GM12873 (cell line): ENCODE data around the gene TMEM165.

Source experiments
- TF ChIP-seq, protein P1 (sequence below): IDR thresholded peaks from 2 replicates; pipeline ENCODE4 v1.5.1; 2012; ENCODE audit warnings: low read depth, mild to moderate bottlenecking, moderate library complexity, low read length, control low read depth; ENCODE audit not compliant: insufficient read depth; ENCODE audit errors: missing control alignments

Gene TMEM165

DNA sequence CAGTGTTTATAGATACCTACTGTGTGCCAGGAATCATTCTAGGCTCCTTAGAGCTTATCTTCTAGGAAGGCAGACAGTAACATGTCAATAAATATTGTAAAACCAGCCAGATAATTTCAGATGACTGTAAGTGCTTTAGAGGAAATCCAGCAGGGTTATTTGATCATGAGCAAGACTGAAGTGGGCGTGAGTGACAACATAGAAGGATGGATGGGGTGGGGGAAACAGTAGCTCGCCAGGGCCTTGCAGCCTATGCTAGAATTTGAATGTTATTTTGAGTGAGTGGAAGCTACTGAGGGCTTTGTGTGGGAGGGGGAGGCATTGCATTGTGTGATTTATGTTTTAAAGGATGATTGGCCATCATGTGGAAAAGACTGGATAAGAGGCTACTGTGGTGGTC, 43.0 kb upstream of the TMEM165 start:
- TF ChIP-seq, protein P1, sequence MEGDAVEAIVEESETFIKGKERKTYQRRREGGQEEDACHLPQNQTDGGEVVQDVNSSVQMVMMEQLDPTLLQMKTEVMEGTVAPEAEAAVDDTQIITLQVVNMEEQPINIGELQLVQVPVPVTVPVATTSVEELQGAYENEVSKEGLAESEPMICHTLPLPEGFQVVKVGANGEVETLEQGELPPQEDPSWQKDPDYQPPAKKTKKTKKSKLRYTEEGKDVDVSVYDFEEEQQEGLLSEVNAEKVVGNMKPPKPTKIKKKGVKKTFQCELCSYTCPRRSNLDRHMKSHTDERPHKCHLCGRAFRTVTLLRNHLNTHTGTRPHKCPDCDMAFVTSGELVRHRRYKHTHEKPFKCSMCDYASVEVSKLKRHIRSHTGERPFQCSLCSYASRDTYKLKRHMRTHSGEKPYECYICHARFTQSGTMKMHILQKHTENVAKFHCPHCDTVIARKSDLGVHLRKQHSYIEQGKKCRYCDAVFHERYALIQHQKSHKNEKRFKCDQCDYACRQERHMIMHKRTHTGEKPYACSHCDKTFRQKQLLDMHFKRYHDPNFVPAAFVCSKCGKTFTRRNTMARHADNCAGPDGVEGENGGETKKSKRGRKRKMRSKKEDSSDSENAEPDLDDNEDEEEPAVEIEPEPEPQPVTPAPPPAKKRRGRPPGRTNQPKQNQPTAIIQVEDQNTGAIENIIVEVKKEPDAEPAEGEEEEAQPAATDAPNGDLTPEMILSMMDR = no peak

DNA sequence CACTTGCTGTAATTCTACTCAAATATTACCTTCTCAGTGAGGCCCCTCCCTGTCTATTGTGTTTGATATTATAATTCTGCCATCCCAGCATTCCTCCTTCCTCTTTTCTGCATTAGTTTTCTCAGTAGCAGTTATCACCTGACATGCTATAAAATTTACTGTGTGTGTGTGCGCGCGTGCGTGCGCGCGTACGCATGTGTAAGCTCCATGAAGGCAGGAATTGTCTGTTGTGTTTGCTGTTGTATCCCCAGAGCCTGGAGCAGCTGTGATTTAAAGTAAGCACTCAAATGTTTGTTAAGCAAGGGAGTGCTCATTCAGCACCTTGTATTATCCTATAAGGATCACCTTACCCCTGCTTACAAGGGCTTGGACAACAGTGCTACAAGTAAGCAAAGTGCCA, 41.1 kb upstream of the TMEM165 start:
- TF ChIP-seq, protein P1 = no peak

DNA sequence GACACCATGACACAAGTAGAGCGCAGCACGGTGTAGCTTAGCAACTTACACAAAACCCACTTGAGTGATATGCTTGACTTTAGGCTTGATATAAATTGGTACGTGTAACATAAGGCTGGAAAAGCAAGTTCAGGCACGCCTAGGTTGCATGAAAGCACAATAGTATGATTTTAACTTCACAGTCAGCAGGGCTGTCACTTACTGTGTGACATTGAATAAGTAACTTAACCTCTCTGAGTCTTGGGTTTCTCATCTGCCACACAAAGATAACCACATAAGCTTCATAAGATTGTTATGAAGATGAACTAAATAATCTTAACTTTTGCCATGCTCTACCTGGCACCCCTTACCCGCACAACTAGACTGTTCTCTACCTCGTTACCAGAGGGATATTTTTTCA, 40.2 kb upstream of the TMEM165 start:
- TF ChIP-seq, protein P1 = no peak

DNA sequence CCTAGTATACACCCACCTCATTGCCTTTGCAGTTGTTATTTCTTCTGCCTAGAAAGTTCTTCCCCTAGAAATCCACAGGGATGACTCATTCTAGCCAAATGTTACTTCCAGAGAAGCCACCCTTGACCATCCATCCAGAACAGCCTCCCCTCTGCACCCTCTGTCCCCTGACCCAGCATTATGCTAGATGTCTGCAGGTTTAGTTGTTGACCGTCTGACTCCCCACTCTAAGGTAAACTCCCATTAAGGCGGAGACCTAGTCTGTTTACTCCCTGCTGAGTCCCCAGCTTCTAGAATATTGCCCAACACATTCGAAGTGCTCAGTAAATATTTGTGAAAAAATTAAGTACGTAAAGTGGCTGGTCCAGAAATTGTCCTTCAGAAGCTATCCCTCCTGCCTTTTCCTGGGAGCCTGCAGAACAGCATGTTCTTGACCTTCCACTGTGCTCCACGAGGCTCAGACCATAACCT, 38.7 kb upstream of the TMEM165 start:
- TF ChIP-seq, protein P1 = no peak

DNA sequence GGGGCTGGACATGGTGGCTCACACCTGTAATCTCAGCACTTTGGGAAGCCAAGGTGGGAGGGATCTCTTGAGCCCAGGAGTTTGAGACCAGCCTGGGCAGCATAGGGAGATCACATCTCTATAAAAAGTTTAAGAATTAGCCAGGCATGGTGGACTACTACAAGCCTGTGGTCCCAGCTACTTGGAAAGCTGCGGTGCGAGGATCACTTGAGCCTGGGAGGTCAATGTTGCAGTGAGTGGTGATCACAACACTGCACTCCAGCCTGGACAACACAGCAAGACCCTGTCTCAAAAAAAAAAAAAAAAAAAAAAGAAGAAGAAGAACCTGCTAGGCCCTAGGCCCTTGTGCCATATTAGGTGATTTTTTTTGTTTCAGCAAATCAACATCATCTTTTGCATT, 37.5 kb upstream of the TMEM165 start:
- TF ChIP-seq, protein P1 = no peak

DNA sequence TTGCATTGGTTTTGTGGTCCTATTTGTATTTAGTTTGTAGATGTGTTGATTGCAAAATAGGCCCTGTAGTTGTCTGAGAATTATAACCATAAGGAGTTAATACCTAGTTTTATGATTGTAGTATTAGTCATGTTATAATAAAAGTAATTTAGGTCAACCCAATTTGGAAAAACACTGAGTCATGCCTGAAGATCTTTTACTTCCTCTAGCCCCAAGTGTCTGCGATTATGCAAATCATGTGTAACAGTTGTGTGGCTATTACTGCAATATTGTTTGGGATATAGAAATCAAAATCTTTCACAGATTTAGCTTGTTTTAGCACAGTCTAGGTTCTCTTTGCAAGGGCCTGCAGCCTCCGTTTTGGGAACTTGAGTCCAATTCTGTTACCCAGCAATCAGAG, 37.1 kb upstream of the TMEM165 start:
- TF ChIP-seq, protein P1 = no peak

DNA sequence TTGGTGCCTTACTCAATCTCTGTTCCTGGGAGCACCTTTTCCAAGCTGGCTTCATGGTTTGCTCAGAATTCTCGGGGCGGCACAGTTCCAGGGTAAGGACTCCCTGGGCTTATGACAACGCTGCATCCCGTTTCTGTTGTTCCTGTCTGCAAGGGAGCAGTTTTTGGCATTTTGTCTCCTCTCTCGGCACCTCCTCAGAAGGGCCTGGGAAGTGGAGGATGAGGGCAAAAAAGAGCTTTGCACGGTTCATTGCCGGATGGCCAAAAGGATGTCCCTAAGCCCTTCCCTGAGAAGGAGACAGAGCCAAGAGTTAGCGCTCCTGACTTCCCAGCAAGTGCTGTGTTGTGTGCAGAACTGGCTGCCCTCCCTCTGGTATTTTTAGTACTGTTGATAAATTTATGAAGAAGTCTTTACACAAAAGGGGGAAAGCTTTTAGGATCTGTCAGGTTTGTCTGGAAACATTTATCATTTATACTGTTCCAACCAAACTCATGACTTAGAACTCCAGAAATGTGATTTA, 36.3 kb upstream of the TMEM165 start:
- TF ChIP-seq, protein P1 = no peak
